Activated CD8-positive, alpha-beta memory T cell treated with anti-CD3 and anti-CD28 coated beads for 24 hours (primary cell): Measurements from ENCODE around the gene INTS14.
"Not testable (repeated sequence)": the region's sequence is repeated elsewhere in the genome, so short reads cannot be mapped to it uniquely, and the experiment has no call there.

Experiments
- DNase-seq: peaks from one replicate; pipeline ENCODE4 v3.0.0-alpha.2; 2020

Gene INTS14

DNA sequence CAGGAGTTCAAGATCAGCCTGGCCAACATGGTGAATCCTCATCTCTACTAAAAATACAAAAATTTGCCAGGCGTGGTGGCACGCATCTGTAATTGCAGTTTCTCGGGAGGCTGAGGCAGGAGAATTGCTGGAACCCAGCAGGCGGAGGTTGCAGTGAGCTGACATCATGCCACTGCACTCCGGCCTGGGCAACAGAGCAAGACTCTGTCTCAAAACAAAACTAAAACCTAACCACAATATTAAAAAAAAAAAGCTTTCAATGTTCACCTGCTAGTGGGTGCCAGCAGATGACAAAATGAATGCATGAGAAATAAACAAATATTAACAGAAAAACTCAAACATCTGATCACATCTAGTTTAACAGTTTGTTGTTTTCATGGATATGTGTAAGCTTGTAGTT lies 19.8 kb upstream of the INTS14 start:
- no peak for DNase-seq

GRCh38 chr15:65629548-65629947 lies 18.6 kb upstream of the INTS14 start:
- no peak for DNase-seq

DNA sequence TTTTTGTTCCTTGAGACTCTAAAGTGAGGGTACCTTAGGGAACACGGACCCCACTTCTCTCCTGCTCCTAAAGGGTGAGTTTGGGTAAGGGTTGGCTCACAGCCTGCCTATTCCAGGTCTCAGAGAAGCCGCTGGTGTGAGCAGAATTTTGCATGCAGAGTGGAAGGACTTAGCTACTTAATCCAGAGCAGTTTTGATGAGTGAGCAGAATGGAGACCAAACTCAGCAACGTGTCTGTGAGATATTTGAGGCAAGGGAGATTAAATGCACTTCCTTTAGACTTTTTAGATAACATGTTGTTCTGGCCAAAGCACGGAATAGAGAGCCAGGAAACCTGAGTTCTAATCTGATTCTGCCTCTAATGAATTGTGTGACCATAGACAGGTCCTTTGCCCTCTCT lies 15.9 kb upstream of the INTS14 start:
- DNase-seq, result no peak

DNA sequence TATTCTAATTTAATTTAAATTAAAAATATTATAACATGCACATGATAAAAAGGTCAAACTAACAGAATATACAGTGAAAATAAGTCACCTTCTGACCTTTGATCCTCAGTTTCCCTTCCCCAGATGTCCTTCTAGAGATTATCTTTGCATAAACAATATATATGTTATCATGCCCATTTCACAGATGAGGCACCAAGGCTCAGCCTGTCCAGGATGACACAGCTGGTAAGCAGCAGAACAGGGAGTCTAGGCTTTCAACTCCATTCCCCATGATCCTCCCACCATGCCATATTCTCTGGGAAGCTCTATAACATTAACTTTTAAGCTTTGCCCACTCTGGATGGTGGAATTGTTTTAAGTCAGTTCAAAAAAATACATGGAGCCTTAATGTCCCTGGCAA lies 12.2 kb upstream of the INTS14 start:
- DNase-seq, result no peak

DNA sequence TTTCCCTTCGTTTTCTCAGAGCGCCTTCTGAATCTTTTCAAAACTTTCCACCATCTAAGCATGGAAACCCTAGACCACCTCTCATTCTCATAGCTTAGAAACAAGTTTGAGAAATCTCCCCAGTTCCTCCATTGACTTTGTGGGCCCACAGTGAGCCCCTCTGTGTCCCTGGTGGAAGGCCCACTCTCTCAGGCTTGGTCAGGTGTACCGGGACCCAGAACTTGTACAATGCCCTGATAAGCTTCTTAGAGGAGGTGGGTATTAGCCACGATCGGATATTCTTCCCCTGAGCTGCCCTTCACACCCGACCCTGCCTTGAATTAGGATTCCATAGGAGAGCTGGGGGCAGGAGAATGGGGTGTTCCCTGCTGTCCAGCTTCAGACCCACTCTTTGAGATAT lies 10.7 kb upstream of the INTS14 start, which contains the start of gene SLC24A1:
TSS of gene SLC24A1 (plus strand) at position 301 of the 400 bp plus-strand sequence. CDS start 2,143 bp downstream, outside the sequence.
- DNase-seq, result no peak

DNA sequence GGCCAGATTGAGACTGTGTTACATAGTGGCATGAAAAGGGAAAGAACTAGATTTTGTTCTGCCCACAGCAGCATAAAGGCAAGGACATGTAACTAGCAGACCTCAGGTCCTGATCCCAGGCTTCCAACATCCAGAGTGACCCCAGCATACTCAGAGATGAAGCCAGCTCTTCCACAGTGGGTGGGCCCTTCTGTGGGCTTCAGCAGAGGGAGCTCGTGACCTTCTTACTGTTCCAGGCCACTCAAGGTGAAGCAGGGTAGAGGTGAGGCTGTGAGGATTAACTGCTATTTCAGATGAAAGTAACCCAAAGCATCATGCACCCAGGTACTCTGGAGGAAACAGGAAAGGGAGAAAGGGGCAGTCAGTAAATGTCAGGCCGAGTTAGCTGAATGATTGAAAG lies 9.9 kb upstream of the INTS14 start:
- no peak for DNase-seq

DNA sequence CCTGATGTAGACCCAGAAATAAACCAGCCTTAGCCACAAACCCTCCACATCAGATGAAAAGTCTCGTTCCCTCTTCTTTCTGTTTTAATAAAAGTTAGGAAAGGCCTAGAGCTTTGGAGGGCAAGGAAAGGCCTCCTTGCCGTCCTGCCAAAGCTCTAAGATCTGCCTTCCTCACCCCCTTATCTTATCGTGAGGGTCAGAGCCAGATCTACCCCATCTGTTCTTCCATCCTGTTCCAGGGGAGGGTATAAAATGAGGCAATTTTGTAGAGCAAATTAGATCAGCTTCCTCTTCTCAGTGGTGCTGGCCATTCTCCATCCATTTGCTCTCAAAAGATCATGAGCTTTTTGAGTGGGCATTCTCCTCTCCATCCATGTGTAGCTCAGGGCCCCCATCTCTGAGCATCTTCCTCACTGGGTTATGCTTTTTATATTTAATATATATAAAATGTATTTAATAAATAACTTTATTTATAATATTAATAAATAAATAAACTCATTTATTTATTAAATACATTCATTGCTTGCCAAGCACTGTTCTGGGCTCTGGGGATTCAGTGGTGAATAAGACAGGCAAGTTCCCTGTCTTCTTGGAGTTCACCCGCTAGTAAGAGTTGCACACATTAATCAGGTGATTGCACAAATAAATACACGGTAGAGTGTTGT lies 8.8 kb upstream of the INTS14 start:
- no peak for DNase-seq

GRCh38 chr15:65618560-65619109 lies 7.7 kb upstream of the INTS14 start:
- DNase-seq, result no peak

GRCh38 chr15:65615887-65616286 lies 5.0 kb upstream of the INTS14 start:
- DNase-seq, result not testable (repeated sequence)

GRCh38 chr15:65612949-65613744 lies 2.2 kb upstream of the INTS14 start:
- no peak for DNase-seq

DNA sequence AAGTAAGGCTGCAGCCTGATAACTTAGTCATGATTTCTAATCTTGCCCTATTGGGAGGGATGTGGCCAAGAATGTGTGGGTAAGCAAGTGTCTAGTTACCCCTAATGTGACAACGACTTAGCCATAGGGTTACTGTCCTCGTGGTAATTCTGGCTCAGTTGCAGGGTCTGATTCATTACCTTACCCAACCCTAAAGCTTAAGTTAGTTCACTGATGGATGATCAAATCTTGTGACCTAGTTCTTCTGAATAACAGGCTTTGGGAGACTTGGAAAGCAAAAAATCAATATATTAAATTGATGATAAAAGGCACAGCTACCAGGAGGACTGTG lies 1.6 kb upstream of the INTS14 start:
- no peak for DNase-seq

DNA sequence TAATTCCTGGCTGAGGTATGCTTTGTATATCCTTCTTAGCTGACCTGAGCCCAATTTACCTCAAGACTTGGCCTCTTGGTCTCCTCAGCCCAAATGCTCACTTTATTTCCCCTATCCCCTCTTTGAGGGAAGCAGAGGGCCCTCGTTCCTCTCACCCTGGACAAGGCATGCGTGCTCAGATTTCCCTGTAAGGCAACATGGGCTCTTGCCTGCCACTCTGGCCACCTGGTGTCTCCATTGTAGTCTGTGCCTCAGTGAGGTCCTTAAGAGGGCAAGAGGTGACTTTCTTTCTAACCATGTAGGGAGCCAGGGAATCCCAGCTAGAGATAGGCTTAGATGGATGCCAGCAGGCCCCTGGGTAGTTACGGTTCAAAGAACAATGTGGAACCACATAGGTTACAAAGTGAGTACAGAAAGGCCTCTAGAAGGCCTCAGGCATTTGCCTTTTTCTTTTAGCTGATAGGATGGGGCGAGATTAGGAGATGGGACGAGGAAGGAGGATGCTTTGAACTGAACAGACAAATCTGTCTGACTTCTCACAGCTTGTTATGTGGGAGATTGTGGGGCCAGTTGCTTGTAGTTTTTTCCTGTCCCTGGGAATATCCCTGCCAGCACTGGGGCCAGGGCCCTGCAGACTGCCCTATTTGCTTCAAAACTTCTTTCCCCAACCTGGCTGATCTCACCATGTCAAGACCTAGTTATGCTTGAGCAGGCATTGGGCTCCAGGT lies 1.1 kb upstream of the INTS14 start:
- no peak for DNase-seq

GRCh38 chr15:65603559-65603958 lies 7.4 kb downstream of the INTS14 start:
- no peak for DNase-seq

DNA sequence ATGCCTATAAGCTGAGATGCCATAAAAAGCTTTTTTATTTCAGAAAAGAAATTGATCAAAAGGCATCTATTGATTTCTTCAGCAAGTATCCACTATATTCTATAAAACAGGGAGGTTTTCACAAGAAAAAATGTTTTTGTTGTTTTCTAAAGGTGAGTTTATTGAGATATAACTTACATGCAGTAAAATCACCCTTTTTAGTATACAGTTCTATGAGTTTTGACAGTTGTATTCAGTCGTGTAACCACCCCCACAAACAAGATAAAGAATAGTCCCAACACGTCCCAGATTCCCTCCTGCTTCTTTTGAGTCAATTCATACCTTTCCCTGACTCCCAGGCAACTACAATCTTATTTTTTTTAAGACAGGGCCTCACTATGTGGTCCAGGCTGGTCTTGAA lies 7.8 kb downstream of the INTS14 start:
- DNase-seq, result no peak

DNA sequence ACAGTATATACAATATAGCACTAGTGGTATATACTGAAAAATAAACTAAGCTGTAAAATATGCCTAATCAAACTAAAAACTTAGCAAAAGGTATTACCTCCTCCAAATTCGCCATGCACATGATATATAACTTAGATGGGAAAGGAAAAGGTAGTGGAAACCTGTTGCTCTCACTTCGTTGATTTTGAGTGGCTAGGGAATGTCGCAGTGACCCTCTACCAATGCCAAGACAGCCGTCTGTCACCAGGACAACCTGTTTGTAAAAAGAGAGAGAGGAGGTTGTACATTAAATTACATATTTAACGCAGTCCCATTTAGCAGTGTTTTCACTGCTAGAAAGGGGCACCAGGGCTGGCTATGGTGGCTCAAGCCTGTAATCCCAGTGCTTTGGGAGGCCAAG lies 11.3 kb downstream of the INTS14 start:
- DNase-seq, result no peak

- DNase-seq, result no peak
These were observed 12.5 kb downstream of the INTS14 start for GRCh38 chr15:65598468-65598867.

DNA sequence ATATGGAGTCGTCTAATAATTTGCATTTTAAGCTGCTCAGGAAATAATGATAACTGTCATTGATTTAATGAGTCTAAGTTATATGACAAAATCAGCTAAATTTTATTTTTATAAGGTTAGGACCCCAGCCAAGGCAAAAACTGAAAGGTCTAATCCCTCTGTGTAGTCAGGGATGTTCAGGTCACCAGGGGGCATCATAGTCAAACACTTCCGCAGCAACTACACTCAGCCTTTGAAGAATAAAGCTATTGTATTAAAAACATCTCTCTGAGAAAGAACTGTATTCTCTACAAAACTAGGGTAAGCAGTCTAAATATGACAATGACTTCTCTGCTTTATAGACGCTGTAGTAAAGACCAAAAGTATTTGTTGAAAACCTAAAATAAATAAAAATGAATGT lies 15.0 kb downstream of the INTS14 start:
- no peak for DNase-seq

DNA sequence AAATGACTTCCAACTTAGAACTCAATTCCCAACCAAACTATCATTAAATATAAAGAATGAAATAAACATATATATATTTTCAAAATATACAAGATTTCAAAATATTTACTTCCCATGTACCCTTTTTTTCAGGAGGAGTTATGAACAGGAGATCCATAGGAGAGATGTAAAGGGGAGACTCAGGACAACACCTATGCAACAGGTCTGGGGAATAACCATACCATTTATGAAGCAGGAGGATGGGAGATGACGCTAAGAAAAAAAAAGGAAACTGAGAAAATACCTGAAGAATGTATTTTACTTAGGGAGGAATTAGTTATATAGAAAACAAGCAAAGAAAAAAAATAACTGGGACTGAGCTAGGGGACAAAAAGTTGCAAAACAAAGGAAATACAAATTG lies 23.8 kb downstream of the INTS14 start:
- no peak for DNase-seq

- DNase-seq, result no peak
These were observed 26.7 kb downstream of the INTS14 start for GRCh38 chr15:65584241-65584640.

DNA sequence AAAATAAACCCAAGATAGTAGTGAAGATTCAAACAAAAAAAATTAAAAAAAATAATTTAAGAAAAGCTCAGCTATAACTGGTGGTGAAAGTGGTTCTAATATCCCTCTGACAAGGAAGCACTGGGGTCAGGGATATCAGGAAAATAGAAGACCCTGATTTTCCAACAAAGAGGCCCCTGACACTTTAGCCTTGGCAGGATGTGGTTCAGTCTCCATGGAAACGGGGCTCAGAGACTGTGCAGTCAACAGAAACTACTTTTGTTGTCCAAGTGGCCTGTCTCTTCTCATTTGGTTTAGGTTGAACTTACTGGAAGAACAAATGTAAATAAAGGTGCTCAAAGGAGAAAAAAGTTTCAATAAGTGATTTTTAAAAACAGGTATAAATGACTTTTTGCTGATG lies 27.2 kb downstream of the INTS14 start:
- no peak for DNase-seq

DNA sequence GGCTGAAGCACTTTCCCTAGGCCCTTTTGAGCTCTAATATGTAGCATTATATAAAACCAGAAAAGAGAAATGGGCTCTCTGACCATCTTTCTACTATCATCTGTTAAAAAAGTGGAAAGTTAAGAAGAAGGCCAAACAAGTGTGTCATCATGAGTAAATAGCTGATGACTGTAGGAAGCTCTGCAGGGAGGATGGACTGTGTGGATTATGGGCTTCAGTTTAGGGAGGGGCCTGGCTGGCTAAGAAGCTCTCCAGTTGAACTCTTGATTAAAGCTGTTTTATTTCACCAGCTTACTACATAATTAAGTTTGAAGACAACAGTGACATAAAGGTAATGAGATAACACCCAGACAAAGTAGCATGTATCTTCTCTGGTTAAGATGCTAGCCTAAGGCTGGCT lies 30.6 kb downstream of the INTS14 start:
- no peak for DNase-seq

DNA sequence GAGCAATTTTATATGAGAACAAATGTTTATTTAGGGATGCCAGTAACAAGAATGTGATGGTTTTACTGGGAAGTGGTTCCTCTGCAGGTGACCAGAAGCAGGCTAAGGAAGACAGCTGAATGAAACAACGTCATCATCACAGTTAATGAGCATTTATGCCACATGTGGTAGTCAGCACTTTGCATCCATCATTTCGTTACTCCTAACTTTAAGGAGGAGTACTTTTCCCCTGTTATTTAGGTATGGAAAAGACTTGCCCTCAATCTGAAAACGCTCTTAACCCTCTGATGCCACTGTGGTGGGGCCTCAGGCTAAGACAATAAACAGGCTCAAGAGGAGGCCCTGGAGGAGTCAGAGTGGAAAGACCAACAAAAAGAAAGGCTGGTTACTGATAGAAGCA lies 31.2 kb downstream of the INTS14 start:
- no peak for DNase-seq

DNA sequence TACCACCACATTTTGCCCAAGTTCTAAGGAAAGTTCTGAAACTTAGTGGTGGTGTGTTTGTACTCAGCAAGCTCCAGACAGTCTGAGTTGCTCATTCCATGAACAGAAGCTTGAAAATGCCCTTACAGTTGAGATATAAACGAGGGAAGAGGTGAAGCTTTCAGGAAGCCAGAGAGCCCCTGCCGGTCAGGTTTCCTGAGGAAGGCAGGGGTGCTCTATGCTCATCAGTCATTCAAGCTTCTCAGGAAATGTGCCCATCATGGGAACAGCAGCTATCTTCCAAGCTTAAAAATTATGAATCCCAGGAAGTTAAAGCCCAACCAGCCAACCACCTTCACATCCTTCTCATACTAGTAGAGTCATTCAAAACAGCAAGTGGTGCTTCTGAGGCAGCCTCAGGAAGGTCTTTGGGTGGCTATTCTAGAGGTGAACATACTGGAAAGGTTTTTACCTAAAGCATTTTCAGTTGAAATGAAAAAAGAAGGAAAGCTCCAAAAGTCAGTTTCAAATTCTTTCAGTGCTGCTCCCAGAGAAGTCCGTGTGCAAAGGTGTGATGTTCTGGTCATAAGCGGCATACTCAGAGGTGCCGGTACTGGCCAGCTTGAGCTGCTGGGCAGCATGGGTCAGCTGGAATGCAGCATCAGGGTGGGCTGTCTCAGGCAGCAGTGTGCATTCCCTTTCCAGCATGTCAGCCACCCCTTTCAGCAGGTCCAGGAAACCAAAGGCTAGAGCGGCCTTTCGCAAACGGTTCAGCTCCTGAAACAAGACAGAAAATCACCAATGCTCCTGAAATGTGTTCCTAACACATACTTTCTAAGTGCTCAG lies 31.8 kb downstream of the INTS14 start:
- DNase-seq, result no peak
